Measurements from ENCODE around the gene ZNF205. TPM values are rescaled to one million over a fixed set of nuclear protein-coding genes. Genes with fewer than 3 reads are reported as not detected.

The ZNF205 gene
- total RNA-seq, 1 donor from 2014 or later: 23.9 TPM

GRCh38 chr16:3101018-3101840, 11.2 kb upstream of the ZNF205 start:
- Mint-ChIP-seq H3K36me3 (ENCODE audit: insufficient read depth) (no peaks in the 10 kb centered on the region), H3K27ac (no peak overlapping the region), H3K4me1 (ENCODE audit: low read depth) (peaks cover 1% of the 10 kb centered on the region), H3K9me3 (ENCODE audit: low read depth) (no peaks in the 10 kb centered on the region), H3K27me3 (peaks cover 50% of the 10 kb centered on the region), H3K4me3 (ENCODE audit: low read depth) (no peak overlapping the region)
- no peak for DNase-seq (ENCODE audit: low spot score, unreplicated experiment)
- peak; percentile 66 for TF ChIP-seq CTCF (IDR thresholded peaks at IDR 0.05; ENCODE audit: unreplicated experiment)

GRCh38 chr16:3101841-3102470, 10.4 kb upstream of the ZNF205 start:
- H3K4me1 Mint-ChIP-seq (ENCODE audit: low read depth): peaks cover 3% of the 10 kb centered on the region
- peaks cover 49% of the 10 kb centered on the region for H3K27me3 Mint-ChIP-seq
- no peak for DNase-seq (ENCODE audit: low spot score, unreplicated experiment)
- no peak overlapping the region for H3K4me3 Mint-ChIP-seq (ENCODE audit: low read depth)
- H3K9me3 Mint-ChIP-seq (ENCODE audit: low read depth): no peaks in the 10 kb centered on the region
- no peaks in the 10 kb centered on the region for H3K36me3 Mint-ChIP-seq (ENCODE audit: insufficient read depth)
- no peak overlapping the region for H3K27ac Mint-ChIP-seq
- TF ChIP-seq CTCF (IDR thresholded peaks at IDR 0.05; ENCODE audit: unreplicated experiment): no peak

- H3K27ac Mint-ChIP-seq: peak overlapping the region; percentile 95
- TF ChIP-seq CTCF (IDR thresholded peaks at IDR 0.05; ENCODE audit: unreplicated experiment): no peak
- no peaks in the 10 kb centered on the region for H3K9me3 Mint-ChIP-seq (ENCODE audit: low read depth)
- H3K4me3 Mint-ChIP-seq (ENCODE audit: low read depth): peak overlapping the region; percentile 80
- H3K36me3 Mint-ChIP-seq (ENCODE audit: insufficient read depth): no peaks in the 10 kb centered on the region
- H3K27me3 Mint-ChIP-seq: peaks cover 14% of the 10 kb centered on the region
- peak; percentile 92 for DNase-seq (ENCODE audit: low spot score, unreplicated experiment)
- peaks cover 4% of the 10 kb centered on the region for H3K4me1 Mint-ChIP-seq (ENCODE audit: low read depth)
Observed at GRCh38 chr16:3106205-3106928, 6.0 kb upstream of the ZNF205 start.

GRCh38 chr16:3112881-3113574, 642 bp downstream of the ZNF205 start:
- TF ChIP-seq CTCF (IDR thresholded peaks at IDR 0.05; ENCODE audit: unreplicated experiment): no peak
- Mint-ChIP-seq H3K36me3 (ENCODE audit: insufficient read depth) (peaks cover 2% of the 10 kb centered on the region), H3K27me3 (peaks cover 3% of the 10 kb centered on the region), H3K4me1 (ENCODE audit: low read depth) (peaks cover 19% of the 10 kb centered on the region), H3K4me3 (ENCODE audit: low read depth) (peak overlapping the region; percentile 89), H3K9me3 (ENCODE audit: low read depth) (no peaks in the 10 kb centered on the region), H3K27ac (peak overlapping the region; percentile 67)
- no peak for DNase-seq (ENCODE audit: low spot score, unreplicated experiment)
